ENCODE results near the gene ERGIC1.

DNA sequence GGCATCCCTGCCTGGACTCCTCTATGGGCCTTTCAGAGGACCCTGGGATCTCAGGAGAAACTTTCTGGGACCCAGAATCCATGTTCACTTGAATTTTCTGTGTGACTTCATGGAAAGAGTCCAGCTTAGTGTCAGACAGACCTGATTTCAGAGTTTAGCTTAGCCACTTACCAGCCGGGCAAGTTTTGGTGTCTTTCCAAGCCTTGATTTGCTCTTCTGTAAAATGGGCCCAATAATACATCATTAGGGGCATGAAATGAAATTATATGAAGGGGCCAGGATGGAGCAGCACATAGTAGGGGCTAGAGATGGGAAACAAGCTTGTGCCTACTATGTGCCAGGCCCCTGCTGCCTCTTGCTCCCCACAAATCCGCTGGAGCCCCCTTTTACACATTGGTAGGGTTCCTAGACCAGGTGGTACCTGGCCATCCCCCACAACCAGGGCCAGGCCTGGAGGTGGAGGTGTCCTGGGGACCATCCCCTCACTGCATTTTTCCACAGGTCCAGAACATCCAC, 92.0 kb downstream of the ERGIC1 start:
- TF ChIP-seq, protein P1, sequence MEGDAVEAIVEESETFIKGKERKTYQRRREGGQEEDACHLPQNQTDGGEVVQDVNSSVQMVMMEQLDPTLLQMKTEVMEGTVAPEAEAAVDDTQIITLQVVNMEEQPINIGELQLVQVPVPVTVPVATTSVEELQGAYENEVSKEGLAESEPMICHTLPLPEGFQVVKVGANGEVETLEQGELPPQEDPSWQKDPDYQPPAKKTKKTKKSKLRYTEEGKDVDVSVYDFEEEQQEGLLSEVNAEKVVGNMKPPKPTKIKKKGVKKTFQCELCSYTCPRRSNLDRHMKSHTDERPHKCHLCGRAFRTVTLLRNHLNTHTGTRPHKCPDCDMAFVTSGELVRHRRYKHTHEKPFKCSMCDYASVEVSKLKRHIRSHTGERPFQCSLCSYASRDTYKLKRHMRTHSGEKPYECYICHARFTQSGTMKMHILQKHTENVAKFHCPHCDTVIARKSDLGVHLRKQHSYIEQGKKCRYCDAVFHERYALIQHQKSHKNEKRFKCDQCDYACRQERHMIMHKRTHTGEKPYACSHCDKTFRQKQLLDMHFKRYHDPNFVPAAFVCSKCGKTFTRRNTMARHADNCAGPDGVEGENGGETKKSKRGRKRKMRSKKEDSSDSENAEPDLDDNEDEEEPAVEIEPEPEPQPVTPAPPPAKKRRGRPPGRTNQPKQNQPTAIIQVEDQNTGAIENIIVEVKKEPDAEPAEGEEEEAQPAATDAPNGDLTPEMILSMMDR (IDR thresholded peaks at IDR 0.05) = no peak
- TF ChIP-seq POLR2A (IDR thresholded peaks at IDR 0.05) = no peak
- no peak for TF ChIP-seq EP300 (IDR thresholded peaks at IDR 0.05)

All from ovary (tissue), 3 donors.